ENCODE results near the gene CDH13.

The CDH13 gene

GRCh38 chr16:83393196-83393981 lies 766.6 kb downstream of the CDH13 start:
- DNase-seq = no peak

GRCh38 chr16:83397601-83398291 lies 771.0 kb downstream of the CDH13 start:
- no peak for DNase-seq

- DNase-seq = no peak
Measured at GRCh38 chr16:83400234-83400633, 773.5 kb downstream of the CDH13 start.

- DNase-seq = no peak
Measured at GRCh38 chr16:83402160-83402814, 775.5 kb downstream of the CDH13 start.

- no peak for DNase-seq
Measured at GRCh38 chr16:83402967-83403366, 776.2 kb downstream of the CDH13 start.

GRCh38 chr16:83403761-83404160 lies 777.0 kb downstream of the CDH13 start:
- DNase-seq = no peak

- no peak for DNase-seq
Measured at GRCh38 chr16:83404261-83404660, 777.5 kb downstream of the CDH13 start.

- DNase-seq = no peak
Measured at GRCh38 chr16:83407928-83408327, 781.2 kb downstream of the CDH13 start.

GRCh38 chr16:83409347-83409746 lies 782.6 kb downstream of the CDH13 start:
- DNase-seq = no peak

GRCh38 chr16:83418565-83418964 lies 791.8 kb downstream of the CDH13 start:
- no peak for DNase-seq

GRCh38 chr16:83420206-83420760 lies 793.5 kb downstream of the CDH13 start:
- DNase-seq = no peak

GRCh38 chr16:83433201-83433600 lies 806.4 kb downstream of the CDH13 start:
- no peak for DNase-seq

GRCh38 chr16:83437036-83437435 lies 810.3 kb downstream of the CDH13 start:
- no peak for DNase-seq

- DNase-seq = no peak
Measured at GRCh38 chr16:83438326-83438725, 811.6 kb downstream of the CDH13 start.

GRCh38 chr16:83439412-83439811 lies 812.6 kb downstream of the CDH13 start:
- DNase-seq = no peak

GRCh38 chr16:83441517-83441916 lies 814.7 kb downstream of the CDH13 start:
- DNase-seq = no peak

GRCh38 chr16:83443972-83444371 lies 817.2 kb downstream of the CDH13 start:
- no peak for DNase-seq

- no peak for DNase-seq
Measured at GRCh38 chr16:83447560-83447959, 820.8 kb downstream of the CDH13 start.

GRCh38 chr16:83449861-83450260 lies 823.1 kb downstream of the CDH13 start:
- no peak for DNase-seq

GRCh38 chr16:83453977-83454376 lies 827.2 kb downstream of the CDH13 start:
- no peak for DNase-seq

- DNase-seq = no peak
Measured at GRCh38 chr16:83455716-83456115, 828.9 kb downstream of the CDH13 start.

- DNase-seq = no peak
Measured at GRCh38 chr16:83456934-83457333, 830.2 kb downstream of the CDH13 start.

GRCh38 chr16:83458612-83459011 lies 831.8 kb downstream of the CDH13 start:
- no peak for DNase-seq

- no peak for DNase-seq
Measured at GRCh38 chr16:83464991-83465390, 838.2 kb downstream of the CDH13 start.

Measured in stimulated activated CD4-positive, alpha-beta T cell treated with anti-CD3 and anti-CD28 coated beads, Interleukin-2, amount 100 ng/mL, for 24 hours (primary cell).